GM18870 (cell line): Measurements from ENCODE around the gene CA5A.
"Not testable (repeated sequence)": the region's sequence is repeated elsewhere in the genome, so short reads cannot be mapped to it uniquely, and the experiment has no call there.

ENCODE experiments used
- ATAC-seq: cut with Tn5 transposase; IDR thresholded peaks from one replicate; pipeline ENCODE4 v1.9.1; 2021; ENCODE audit warnings: moderate library complexity; ENCODE audit not compliant: unreplicated experiment

Gene CA5A

DNA sequence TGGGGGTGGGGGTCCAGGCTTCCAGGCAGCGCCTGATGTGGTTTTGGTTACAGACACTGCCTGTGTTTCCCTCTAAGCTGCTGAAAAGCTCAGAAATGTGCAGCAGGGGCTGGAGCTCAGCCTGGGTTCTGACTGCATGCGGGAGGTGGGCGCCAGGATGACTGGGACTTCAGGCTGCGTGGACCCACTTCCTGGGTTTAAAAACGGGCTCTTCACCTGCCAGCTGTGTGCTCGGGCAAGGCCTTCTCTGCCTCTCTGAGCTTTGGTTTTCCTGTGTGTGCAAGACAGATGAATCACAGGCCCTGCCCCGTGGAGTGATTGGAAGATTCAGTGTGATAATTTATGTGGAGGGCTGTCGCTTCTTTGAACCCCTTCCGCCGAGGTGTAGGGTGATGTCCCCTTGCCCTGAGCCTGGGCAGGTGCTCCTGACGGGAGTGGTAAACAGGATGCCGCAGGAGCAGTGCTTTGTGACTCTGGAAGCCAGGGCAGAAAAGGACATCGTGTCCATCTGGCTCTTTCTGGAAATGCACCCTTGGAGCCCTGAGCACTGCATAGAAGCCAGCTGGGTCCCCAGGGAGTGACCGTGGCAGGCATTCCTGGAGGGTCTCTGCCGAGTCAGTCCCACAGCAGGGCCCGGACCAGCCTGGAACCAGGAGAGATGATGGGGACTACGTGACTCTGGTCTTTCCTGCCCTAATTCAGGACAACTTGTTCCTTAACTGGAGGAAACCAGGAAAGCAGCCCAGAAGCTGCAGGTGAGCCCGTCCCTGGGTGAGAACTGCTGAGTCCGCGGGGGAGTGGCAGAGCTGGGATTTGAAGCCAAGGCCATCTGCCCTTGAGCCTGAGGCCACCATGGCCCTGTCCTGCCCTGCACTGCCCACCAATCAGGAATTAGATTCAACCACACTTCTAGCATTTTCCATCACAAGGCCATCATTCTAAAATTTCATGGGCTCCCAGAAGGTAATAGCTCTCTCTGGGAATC, 38.5 kb downstream of the CA5A start:
- ATAC-seq = no peak

DNA sequence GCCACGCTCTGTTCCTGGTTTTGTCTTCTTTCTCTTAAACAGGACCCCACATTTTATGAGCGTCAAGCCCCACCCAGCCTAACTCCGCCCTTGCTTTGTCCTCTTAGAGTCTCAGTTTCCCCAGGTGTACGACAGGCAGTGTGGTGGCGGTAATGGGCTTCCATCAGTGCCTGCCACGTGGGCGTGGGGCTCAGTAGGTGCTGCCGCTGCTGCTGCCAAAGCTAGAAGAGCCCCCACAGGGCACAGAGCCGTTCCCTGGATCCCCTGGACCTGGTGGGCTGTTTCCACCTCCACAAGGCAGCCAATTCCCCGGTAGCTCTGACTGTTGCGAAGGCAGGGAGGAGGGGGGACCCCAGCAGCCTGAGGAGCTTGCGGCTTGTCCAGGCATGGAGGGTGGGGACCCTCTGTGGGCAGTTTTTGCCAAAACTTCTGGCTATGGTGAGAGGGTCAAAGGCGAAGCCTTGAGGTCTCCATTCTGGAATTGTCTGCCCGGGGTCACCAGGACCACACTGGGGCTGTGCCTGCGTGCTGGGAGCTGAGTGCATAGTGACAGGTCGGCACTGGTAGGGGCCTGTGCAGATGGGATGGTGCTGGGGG, 39.3 kb downstream of the CA5A start:
- not testable (repeated sequence) for ATAC-seq

DNA sequence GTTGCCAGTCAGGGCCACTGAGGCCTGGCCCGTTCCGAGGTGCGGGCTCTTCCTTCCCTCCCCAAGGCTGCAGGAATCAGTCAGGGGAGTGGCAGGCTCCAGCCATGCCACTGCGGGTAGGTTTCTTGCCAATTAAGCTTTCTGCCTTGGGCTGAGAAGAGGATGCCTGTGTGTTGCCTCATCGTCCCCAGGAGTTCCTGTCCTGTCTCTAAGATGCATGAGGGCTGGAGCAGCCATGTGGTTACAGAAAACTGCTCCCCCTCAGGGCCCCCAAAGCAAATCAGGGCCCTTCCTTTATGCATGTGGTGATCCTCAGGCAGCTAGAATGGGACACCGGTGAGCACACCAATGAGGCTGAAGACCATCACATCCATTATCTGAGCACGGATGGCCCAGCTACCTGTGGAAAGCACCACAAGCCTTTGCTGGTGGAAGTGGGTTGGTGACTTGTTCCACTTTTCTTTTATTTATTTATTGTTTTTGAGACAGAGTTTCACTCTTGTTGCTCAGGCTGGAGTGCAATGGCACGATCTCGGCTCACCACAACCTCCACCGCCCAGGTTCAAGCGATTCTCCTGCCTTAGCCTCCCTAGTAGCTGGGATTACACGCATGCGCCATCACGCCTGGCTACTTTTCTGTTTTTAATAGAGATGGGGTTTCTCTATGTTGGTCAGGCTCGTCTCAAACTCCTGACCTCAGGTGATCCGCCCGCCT, 40.0 kb downstream of the CA5A start:
- ATAC-seq = not testable (repeated sequence)

DNA sequence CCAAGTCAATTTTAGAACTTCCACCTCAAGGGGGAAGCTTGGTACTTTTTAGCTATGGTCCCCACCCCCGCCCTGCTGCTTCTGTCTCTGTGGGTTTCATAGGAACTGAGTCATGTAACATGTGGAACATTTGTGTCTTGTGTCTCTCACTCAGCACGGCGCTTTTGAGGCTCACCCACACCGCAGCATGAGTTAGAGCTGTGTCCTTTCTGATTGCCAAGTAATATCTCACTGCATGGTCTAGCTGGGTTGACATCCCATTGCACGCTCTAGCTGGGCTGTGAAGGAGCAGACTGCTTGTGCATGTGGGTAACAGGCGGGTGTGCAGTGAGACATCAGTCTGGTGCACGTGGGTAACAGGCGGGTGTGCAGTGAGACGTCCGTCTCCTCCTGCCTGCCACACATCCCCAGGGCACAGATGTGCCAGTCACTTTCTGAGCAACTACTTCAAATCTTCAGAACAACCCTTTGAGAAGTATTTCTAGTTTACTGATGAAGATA, 40.6 kb downstream of the CA5A start:
- no peak for ATAC-seq

DNA sequence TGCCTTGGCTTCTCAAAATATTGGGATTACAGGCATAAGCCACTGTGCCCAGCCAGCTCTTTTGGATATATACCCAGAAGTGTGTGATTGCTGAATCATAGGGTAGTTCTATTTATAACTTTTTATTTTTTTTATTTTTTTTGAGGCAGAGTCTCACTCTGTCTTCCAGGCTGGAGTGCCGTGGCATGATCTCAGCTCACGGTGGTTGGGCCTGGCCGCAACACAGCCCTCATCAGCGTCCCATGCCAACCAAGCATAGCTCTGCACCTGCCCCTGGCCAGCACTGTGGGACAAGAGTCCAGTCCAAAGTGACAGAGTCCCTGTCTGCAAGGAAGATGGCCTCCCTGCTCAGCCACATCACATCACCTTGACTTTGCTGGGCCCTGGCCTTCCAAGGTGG, 42.3 kb downstream of the CA5A start:
- ATAC-seq = not testable (repeated sequence)

DNA sequence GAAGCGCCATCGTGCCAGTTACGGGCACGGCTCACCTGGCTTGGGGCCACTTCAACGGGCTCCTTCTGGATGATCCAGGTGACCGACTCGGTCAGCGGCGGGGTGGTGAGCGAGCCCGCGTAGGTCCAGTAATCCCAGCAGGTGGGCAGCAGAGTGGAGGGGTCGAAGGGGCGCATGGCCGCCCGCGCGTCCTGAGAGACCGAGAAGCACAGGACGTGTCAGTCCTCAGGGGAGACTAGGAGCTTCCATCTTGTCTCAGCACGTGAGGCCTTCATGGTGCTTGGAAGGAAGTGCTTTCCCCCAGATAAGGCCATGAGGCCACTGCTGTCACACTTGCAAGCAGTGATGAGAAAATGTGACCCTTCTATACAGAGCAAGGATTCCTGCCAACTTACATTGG, 44.6 kb downstream of the CA5A start:
- ATAC-seq = no peak

DNA sequence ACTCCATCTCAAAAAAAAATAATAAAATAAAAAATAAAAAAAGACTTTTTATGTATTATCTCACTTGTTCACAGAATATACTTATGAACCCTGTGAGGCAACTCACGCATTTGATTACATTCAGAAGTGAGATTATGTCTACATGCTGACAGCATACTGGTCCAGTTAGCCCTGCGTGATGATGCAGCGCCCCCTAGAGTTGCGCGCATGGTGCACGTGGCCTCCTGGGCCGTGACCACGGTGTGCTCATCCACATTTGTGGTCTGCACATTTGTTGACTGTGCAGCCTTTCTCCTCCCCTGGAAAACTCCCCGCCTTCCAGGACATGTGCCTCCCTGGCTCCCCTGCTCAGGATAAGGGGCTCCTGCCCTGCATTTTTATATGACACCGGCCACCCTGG, 46.6 kb downstream of the CA5A start:
- not testable (repeated sequence) for ATAC-seq

DNA sequence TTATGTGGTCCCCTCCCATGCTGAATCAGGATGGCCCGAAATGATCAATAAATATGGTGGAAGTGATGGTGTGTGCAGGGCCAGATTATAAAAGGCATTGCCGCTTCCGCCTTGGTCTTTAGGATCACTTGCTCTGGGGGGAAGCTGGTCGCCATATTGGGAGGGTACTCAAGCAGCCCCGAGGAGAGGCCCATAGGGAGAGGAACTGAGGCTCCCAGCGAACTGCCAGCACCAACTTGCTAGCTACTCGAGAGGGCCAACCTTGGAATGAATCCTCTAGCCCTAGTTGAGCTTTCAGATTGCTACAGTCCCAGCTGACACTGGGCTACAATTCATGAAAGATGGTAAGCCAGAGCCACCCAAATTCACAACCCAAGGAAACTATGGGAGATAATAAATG, 48.0 kb downstream of the CA5A start:
- not testable (repeated sequence) for ATAC-seq

DNA sequence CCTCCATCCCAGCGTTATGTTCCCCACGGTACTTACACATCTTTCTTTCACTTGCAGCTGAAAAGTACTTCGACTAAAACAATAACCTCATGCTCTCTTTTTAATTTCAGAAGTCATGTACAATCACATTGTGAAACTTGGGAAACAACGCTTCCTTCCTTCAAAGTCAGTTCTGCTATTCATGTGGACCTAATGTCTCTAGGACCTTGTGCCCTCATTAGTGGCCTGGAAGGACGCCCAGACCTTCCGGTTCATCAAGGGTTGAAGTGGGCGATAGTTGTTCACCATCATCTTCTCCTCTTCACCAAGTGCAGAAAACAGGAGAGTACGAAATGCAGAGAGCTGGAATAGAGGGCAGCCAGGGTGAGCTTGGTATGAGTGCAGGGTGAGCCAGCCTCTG, 48.4 kb downstream of the CA5A start:
- ATAC-seq = not testable (repeated sequence)

DNA sequence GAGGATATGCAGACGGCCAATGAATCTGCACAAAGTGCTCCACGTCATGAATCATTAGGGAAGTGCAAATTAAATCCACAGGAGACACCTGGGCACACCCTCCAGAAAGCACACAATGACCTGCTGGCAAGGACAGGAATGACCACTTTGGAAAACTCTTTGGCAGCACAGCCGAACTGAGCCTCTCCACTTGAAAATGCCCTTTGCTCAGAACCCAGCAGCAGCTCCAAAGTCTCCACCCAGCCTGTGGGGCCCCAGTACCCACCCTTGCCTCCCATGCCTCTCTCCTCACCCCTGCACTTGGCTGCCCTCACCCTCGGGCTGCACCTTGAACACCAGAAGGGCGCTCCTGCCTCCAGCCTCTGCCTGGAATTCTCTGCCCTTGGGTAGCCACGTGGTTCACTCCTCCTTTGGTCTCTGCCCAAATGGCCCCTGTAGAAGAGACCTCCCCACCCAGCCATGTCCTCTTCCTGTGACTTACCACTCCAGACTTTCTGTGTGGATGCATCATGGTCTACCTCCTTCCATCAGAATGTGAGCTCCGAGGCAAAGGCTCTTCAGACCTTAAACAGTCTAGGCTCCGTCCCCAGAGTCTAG, 50.9 kb downstream of the CA5A start:
- not testable (repeated sequence) for ATAC-seq

DNA sequence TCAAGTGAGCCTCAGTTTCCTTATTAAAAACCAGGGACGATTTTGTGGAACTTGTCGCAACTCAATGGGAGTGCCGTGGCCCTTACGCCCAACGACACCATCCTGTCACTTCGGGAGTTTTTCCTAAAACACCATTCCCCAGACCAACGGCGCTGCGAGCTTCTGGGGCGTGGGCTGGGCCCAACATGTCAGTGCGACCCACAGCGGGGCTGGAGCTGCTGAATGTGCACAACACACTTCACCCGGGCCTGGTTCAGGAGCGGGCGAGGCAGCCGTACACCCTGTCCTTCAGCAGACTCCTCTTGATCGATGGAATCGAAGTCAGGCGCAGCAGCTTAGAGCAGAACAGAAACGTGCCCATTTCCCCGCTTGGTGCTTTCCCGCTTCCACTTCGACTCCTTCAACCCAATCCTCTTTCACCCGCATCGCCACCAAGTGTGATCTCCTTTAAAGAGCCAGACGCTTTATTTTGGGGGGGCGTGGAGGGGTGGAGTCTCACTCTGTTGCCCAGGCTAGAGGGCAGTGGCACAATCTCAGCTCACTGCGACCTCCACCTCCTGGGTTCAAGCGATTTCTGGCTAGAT, 53.8 kb downstream of the CA5A start:
- no peak for ATAC-seq

DNA sequence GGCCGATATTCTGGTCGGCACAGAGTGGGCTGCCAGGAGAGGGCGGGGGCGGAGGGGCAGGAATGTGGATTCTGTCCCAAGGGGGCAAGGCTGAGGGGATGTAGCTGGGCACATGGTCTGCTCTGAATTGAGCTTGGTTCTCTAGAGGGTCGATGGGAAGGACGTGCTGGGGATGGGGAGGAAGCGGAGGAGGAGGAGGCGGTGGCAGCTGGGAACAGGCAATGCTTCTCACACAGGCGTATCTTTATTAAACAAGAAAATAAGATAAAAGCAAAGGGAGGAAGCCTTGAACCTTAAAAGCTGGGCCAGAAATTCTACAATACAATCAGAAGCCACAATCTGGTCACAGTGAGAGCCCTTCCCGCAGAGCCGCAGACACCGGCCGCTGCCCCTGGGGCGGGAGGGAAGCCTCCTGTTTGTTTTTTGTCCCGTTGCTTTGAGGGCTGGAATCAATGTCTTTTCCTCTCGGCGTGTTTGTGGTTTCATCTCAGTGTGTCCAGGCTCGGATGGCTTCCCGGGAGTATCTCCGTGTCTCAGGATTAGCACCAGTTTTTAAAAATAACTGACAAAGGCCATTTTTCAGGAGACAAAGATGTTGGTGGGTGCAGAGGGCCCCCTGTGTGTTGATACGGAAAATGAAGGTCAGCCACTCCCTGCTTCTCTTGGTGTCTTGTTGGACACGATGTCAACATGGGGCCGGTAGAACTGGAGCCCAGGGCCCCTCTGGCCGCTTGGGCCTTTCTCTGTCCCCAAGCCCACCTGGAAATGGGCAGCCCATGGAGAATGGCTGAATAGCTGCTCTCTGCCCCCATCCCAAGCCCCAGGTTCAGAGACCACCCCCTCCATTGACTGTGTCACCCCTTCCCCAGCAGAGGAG, 54.8 kb downstream of the CA5A start:
- no peak for ATAC-seq

DNA sequence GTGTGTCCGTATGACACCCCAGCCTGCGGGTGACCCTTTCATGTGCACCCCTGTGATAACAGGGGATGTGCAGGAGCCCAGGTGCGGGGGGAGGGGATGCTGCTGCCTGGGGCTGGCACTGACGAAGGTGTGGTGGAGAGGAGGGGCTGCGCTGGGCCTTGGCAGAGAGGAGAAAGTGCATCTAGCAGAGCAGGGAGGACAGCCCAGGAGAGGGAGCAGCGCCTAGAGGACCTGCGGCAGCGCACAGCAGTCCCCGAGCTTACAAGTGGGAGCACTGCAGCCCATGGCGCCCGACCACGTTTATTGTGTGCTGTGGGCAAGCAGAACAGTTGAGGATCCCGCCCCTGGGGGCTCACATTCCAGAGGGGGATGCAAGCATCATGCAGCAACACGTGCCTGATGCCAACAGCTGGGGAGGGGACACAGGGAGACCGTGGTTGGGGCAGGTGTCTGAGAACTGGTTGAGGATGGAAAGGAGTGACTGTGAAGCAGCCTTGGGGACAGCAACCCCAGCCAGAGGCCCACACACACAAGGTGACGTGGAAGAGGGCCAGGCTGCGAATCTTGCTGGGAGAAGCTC, 56.1 kb downstream of the CA5A start:
- no peak for ATAC-seq

DNA sequence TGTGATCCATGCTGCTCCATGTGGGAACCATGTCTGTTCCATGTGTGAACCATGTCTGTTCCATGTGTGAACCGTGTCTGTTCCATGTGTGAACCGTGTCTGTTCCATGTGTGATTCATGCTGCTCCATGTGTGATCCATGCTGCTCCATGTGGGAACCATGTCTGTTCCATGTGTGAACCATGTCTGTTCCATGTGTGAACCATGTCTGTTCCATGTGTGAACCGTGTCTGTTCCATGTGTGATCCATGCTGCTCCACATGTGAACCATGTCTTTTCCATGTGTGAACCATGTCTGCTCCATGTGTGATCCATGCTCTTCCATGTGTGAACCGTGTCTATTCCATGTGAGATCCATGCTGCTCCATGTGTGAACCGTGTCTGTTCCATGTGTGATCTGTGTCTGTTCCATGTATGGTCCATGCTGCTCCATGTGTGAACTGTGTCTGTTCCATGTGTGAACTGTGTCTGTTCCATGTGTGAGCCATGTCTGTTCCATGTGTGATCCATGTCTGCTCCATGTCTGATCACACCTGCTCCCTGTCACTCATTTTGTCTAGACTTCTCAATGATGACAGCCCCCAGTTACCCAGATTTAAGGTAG, 56.8 kb downstream of the CA5A start:
- not testable (repeated sequence) for ATAC-seq

DNA sequence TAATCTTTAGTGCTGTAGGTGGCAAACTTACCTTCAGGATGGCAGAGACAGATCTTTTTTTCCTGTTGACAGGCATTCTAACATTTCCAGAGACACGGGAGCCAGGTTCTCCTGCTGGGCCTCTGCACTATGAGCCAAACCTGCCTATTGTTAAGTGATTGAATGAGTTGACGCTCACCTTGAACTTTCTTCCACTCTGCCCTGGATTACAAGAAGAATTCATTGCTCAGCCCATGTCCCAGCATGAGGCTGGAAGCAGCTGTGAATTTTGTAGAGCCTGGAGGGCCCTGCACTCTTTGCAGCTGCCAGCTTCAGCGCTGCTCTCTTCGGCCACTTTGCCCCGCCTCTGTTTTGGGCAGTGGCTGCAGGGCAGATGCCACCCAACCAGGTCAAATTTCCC, 57.6 kb downstream of the CA5A start:
- no peak for ATAC-seq

DNA sequence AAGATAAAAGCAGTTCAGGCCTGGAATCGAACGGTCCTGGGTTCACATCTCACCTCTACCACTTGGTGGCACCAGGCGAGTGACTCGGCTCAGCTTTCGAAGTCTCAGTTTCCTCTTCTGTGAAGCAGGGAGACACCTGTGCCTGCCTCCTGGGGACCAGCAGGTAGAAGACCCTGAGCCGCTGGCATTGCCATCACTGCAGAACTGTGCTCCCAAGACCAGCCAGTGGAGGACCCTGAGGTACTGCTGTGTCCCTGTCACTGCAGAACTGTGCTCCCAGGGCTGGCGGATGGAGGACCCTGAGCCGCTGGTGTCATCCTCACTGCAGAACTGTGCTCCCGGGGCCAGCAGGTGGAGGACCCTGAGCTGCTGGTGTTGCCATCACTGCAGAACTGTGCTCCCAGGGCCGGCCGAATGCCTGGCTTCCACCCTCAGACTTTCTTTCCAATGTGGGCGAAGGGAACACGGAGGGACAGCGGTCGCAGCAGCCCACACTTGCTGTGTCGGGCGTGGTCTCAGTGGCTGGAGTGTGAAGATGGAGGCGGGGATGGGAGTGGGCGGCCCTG, 58.3 kb downstream of the CA5A start:
- ATAC-seq = no peak

DNA sequence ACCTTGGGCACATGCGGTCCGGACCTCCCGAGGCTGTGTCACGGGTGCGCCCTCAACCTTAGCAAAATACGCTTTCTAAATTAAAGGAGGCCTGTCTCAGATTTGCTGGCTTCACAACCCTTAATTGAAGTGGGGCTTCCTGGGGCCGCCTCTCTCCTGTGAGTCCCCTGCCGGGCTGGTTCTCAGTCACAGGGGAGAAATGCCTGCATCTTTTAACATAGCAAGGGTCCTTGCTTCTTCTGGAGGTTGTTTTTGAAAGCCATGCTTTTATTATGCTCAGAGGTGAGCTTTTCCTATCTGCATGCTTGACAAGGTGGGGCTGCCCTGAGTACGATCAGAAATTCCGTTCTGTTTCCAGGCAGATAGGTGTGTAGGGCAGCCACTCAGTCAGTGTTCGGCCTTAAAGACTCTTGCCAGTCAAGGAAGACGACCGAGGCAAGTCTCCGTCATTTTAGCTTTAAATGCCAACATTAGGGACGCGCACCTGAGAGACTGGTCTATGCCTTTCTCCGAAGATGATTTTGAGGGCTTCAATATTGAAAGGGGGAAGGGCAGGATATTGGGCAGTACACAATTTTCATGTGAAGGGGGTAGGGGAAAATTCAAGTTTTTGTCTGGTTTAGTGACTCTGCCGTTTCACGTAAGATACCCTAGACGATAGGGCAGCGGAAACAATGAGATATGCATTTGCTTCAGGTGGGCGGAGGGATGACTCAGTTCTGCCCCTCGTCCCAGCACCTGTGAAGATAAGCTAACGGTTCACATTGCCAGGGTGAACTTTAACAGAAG, 61.5 kb downstream of the CA5A start:
- no peak for ATAC-seq
